ENCODE results near the gene MIB2. TPM values are rescaled to one million over a fixed set of nuclear protein-coding genes. Genes with fewer than 3 reads are reported as not detected.

Gene MIB2
- polyA plus RNA-seq, 1 of the 3 experiments (the other 2 are of a cell fraction): 45.4 TPM

DNA sequence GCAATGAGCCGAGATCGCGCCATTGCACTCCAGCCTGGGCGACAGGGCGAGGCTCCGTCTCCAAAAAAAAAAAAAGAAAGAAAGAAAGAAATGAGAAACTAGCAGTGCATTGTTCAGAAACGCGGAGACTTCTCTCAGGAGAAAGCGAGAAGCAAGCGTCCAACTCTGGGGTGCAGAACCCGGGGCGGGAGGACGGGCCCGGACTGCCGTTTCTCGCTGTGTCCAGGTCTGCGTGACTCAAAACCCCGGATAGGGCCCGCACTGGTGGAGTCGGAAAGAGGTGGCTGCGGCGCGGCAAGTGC lies 395 bp upstream of the MIB2 start:
- Histone ChIP-seq H3K9me2 (no peaks in the 10 kb centered on the region), H3K27me3 (ENCODE audit: insufficient read depth) (no peaks in the 10 kb centered on the region), H3F3A (replicated peaks; ENCODE audit: insufficient read depth) (no peaks in the 10 kb centered on the region), H3K79me2 (ENCODE audit: insufficient read depth) (peaks cover 43% of the 10 kb centered on the region), H3K4me2 (peak overlapping the region; percentile 92), H3K9me3 (no peaks in the 10 kb centered on the region), H3K36me3 (replicated peaks in 1 of 2; ENCODE audit: control insufficient read depth in 1 of 2, insufficient read depth in 2 of 2, low read length in 1 of 2) (peaks cover 3 to 7% of the 10 kb centered on the region in 2 experiments), H4K20me1 (ENCODE audit: insufficient read depth) (peaks cover 10% of the 10 kb centered on the region), H2AFZ (ENCODE audit: low read depth) (no peak overlapping the region), H3K27ac (ENCODE audit: low read depth in 2 of 2, low read length in 1 of 2) (peak overlapping the region in 1 of 2 experiments; percentile 99; a peak in 1 of 4 replicates), H3K4me3 (ENCODE audit: low read depth in 2 of 2, low read length in 1 of 2) (peak overlapping the region; percentile 86 to 88), H3K9ac (peak overlapping the region; percentile 100; the same call in 1 of the 2 replicates), H3K4me1 (ENCODE audit: control insufficient read depth in 1 of 2, insufficient read depth in 2 of 2, low read depth in 1 of 2, low read length in 1 of 2) (peaks cover 0 to 18% of the 10 kb centered on the region in 2 experiments; a peak in 1 of 4 replicates)
- TF ChIP-seq RAD21 (IDR thresholded peaks at IDR 0.05; ENCODE audit: low read length) (no peak), MXI1 (IDR thresholded peaks at IDR 0.05; ENCODE audit: low read depth, low read length) (peak; percentile 9; the same call in 1 of the 2 replicates), RFX5 (IDR thresholded peaks at IDR 0.05; ENCODE audit: low read length) (no peak), EZH2phosphoT487 (IDR thresholded peaks at IDR 0.05; ENCODE audit: borderline replicate concordance, low read depth) (no peak), FOXM1 (IDR thresholded peaks at IDR 0.05; ENCODE audit: low read depth) (no peak), FOXJ3 (CRISPR knock-in tag; IDR thresholded peaks at IDR 0.05) (no peak), JUND (IDR thresholded peaks at IDR 0.05) (no peak), NRF1 (IDR thresholded peaks at IDR 0.05; ENCODE audit: low read depth, low read length) (no peak)
- 2% methylated on average over 17 of the region's 23 CpGs for WGBS (ENCODE audit: low lambda C conversion rate)
- ChIA-PET CTCF (interaction anchor here (1.0 to 1.4 kb wide), 3 partner anchors 10 to 294 kb away, joined by 3 to 5 read pairs (median 3); no protein-coding TSS in a partner anchor), POLR2A (interaction anchor here (1.5 to 2.0 kb wide), 3 partner anchors 9 to 59 kb away, joined by 3 to 4 read pairs (median 4); no protein-coding TSS in a partner anchor)
- no peak for DNase-seq

DNA sequence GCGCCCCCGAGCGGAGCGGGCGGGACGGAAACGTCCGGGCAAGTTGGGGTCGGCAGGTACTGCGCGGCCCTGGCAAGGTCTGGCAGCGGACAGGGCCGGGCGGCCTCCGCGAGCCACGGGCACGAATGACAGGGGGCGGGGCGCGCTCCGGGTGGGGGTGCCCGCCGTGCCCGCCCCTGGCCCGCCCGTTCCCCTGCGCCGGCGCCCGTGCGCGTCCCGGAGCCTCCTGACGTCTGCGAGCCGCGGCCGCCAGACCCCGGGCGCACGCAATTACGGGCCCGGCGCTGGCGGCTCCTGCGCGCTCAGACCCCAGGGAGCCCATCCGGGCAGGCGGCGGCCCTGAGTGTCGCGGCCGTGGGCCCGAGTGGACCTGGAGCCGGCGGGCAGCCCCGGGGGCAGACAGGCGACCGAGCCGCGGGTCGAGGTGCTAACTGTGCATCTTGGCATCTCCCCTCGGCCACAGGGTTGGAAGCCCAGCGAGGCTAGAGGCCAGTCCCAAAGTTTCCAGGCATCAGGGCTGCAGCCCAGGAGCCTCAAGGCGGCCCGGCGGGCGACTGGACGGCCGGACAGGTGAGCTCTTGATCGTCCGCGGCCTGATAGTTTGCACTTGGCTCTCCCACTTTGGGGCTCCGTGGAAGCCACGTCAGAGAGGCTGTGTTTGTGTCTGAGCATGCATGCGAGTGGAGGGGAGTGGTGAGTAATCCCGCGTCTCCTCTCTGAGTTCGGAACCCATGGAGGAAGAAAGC lies 918 bp downstream of the MIB2 start:
- ChIA-PET POLR2A (interaction anchor here (0.6 to 2.0 kb wide), 6 partner anchors 8 to 208 kb away, joined by 3 to 4 read pairs (median 3); partner anchors contain the start of gene FNDC10), CTCF (no interaction called here)
- TF ChIP-seq JUND (IDR thresholded peaks at IDR 0.05) (no peak), NRF1 (IDR thresholded peaks at IDR 0.05; ENCODE audit: low read depth, low read length) (peak; percentile 39), SMC3 (IDR thresholded peaks at IDR 0.05; ENCODE audit: low read depth, low read length) (no peak), TCF12 (IDR thresholded peaks at IDR 0.05) (no peak), GABPA (IDR thresholded peaks at IDR 0.05; ENCODE audit: low read depth) (no peak), POLR2AphosphoS5 (IDR thresholded peaks at IDR 0.05; ENCODE audit: low read depth, low read length) (no peak), ELF1 (IDR thresholded peaks at IDR 0.05) (no peak)
- TF ChIP-seq, protein P1, sequence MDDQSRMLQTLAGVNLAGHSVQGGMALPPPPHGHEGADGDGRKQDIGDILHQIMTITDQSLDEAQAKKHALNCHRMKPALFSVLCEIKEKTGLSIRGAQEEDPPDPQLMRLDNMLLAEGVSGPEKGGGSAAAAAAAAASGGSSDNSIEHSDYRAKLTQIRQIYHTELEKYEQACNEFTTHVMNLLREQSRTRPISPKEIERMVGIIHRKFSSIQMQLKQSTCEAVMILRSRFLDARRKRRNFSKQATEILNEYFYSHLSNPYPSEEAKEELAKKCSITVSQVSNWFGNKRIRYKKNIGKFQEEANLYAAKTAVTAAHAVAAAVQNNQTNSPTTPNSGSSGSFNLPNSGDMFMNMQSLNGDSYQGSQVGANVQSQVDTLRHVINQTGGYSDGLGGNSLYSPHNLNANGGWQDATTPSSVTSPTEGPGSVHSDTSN (IDR thresholded peaks at IDR 0.05): no peak
- Histone ChIP-seq H3K4me1 (ENCODE audit: control insufficient read depth in 1 of 2, insufficient read depth in 2 of 2, low read depth in 1 of 2, low read length in 1 of 2) (peaks cover 0 to 18% of the 10 kb centered on the region in 2 experiments; a peak in 1 of 4 replicates), H3K4me2 (peak overlapping the region; percentile 92), H3K9me2 (no peaks in the 10 kb centered on the region), H3K9ac (peak overlapping the region; percentile 100), H3K9me3 (no peaks in the 10 kb centered on the region), H2AFZ (ENCODE audit: low read depth) (no peak overlapping the region), H4K20me1 (ENCODE audit: insufficient read depth) (peaks cover 10% of the 10 kb centered on the region), H3K79me2 (ENCODE audit: insufficient read depth) (peaks cover 49% of the 10 kb centered on the region), H3K4me3 (ENCODE audit: low read depth in 2 of 2, low read length in 1 of 2) (peak overlapping the region; percentile 86 to 88), H3K36me3 (replicated peaks in 1 of 2; ENCODE audit: control insufficient read depth in 1 of 2, insufficient read depth in 2 of 2, low read length in 1 of 2) (peaks cover 3 to 7% of the 10 kb centered on the region in 2 experiments), H3K27ac (ENCODE audit: low read depth in 2 of 2, low read length in 1 of 2) (peak overlapping the region; percentile 99; a peak in 3 of 4 replicates), H3K27me3 (ENCODE audit: insufficient read depth) (no peaks in the 10 kb centered on the region), H3F3A (replicated peaks; ENCODE audit: insufficient read depth) (no peaks in the 10 kb centered on the region)
- WGBS (ENCODE audit: low lambda C conversion rate): 13% methylated on average over 10 of the region's 80 CpGs
- peak; percentile 85 for DNase-seq

Measured in SK-N-SH (cell line).